GM21367 (cell line): ENCODE data around the gene RANBP1.

Source experiments
- ATAC-seq: cut with Tn5 transposase; IDR thresholded peaks from one replicate; pipeline ENCODE4 v1.9.1; 2021; ENCODE audit not compliant: unreplicated experiment

Gene RANBP1

GRCh38 chr22:20107951-20108756 lies 7.8 kb upstream of the RANBP1 start:
- ATAC-seq: no peak

GRCh38 chr22:20108757-20109230 lies 7.1 kb upstream of the RANBP1 start:
- no peak for ATAC-seq

GRCh38 chr22:20109411-20110358 lies 6.2 kb upstream of the RANBP1 start:
- no peak for ATAC-seq

- no peak for ATAC-seq
Measured at GRCh38 chr22:20110359-20110985, 5.4 kb upstream of the RANBP1 start.

GRCh38 chr22:20111045-20111688 lies 4.7 kb upstream of the RANBP1 start:
- ATAC-seq: no peak

- no peak for ATAC-seq
Measured at GRCh38 chr22:20111689-20112622, 3.9 kb upstream of the RANBP1 start.

GRCh38 chr22:20112623-20113511 lies 3.0 kb upstream of the RANBP1 start:
- ATAC-seq: no peak

- no peak for ATAC-seq
Measured at GRCh38 chr22:20113551-20114310, 2.2 kb upstream of the RANBP1 start.

- ATAC-seq: no peak
Measured at GRCh38 chr22:20114506-20115475, 1.1 kb upstream of the RANBP1 start.

- no peak for ATAC-seq
Measured at GRCh38 chr22:20116376-20116950, 559 bp downstream of the RANBP1 start.

GRCh38 chr22:20116951-20117632 lies 1.2 kb downstream of the RANBP1 start, which contains the start of gene TRMT2A:
TRMT2A (minus strand) TSS chr22:20117226; CDS start chr22:20116906, 320 bp downstream.
- peak; percentile 47 for ATAC-seq

GRCh38 chr22:20117633-20118299 lies 1.9 kb downstream of the RANBP1 start:
- ATAC-seq: peak; percentile 12

GRCh38 chr22:20118300-20119020 lies 2.6 kb downstream of the RANBP1 start:
- no peak for ATAC-seq

GRCh38 chr22:20121856-20122415 lies 6.0 kb downstream of the RANBP1 start:
- ATAC-seq: no peak
